ENCODE measurements around the gene PDGFA.

DNA sequence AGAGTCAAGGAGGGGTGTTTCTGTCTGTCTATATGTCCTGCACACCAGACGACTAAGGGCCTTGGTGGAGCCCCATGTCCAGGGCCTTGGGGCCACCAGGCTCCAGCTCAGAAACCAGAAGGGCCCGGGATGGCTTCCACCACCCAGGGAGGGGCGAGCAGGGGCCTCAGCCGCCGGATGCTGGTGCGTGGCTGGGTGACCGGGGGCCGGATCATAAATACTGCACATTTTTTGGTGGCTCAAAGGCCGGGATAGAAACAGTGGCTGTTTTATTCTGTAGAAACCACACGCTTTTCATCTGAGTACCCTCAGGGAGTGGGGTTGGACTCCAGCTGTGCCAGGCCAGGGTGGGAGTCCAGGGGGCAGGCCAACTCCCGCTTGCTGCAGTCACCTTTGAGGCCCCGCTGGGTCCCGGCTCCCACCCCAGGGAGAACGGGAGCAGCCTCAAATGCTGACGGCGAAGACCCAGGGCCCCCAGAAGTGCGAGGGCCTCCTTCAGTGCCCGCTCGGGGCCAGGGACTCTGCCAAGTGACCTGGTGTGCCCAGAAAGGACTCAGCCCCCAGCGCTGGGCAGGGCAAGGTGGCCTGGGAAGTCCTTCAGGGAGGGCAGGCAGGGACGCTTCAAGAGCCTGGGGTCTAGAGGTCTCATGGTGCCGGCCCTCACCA lies 28.2 kb downstream of the PDGFA start:
- no peak for TF ChIP-seq CTCF (IDR thresholded peaks at IDR 0.05)
- no peak for TF ChIP-seq POLR2A (IDR thresholded peaks at IDR 0.05)

All from ovary (tissue), 3 donors.